Measurements from ENCODE around the gene MADCAM1. TPM values are rescaled to one million over a fixed set of nuclear protein-coding genes. Genes with fewer than 3 reads are reported as not detected.
A peak's percentile ranks its signal among the peaks of the same experiment; 100 is the strongest.

The MADCAM1 gene
- total and polyA plus RNA-seq, 2 of the 8 experiments (the other 6 are each of a cell fraction or from before 2014, with no cell fraction given): 2.3 to 3.0 TPM

DNA sequence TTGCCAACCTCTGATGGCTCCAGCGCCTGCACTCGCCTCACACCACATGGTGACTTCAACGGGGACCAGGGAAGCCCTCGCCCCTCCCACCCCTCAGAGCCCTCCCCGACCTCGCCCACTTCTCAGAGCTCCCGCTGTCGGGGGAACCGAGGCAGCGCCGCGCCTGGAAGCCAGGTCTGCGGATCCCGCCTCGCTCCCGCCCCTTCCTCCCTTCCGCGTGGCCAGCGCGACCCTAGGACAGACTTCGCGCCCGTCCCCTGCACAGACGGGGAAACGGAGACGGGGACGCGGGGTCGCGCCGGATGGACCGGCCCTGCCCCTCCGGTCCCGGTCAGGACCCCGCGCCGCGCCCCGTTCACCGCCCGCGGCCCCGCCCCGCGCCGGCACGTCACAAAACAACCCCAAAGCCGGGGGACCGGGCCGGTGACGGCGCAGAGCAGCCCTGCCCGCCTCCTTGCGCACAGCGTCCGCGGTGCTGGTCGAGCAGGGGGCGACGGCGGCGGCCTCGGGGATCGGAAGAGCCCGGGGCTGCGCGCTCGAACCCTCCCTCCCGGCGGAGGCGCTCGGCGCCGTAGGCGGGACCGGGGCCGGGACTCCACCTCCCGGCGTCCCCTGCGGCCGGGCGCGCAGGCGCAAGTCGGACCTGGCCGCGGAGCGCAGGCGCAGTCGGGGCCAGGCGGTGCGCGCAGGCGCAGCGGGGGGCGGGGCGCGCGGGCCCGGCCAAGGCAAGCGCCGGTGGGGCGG is 34.9 kb downstream of the MADCAM1 start (continued):
- no peak for TF ChIP-seq SAP30 (IDR thresholded peaks at IDR 0.05; ENCODE audit: insufficient read depth, insufficient replicate concordance, low read length)
- peak; percentile 86 for TF ChIP-seq NRF1 (IDR thresholded peaks at IDR 0.05; ENCODE audit: low read depth, low read length)
- TF ChIP-seq SIX5 (IDR thresholded peaks at IDR 0.05; ENCODE audit: low read depth, low read length): peak; percentile 35; the same call in 1 of the 2 replicates
- TF ChIP-seq SP4 (IDR thresholded peaks at IDR 0.05; ENCODE audit: low read length): no peak
- 0 out of 2 replicates have a peak, but pooled peaks have one; percentile 70 for TF ChIP-seq RBBP5 (IDR thresholded peaks at IDR 0.05; ENCODE audit: borderline replicate concordance, low read depth, low read length)
- no peak for TF ChIP-seq CBX5 (IDR thresholded peaks at IDR 0.05; ENCODE audit: low read depth, low read length)
- peak; percentile 39; the same call in 1 of the 2 replicates for TF ChIP-seq POLR2AphosphoS5 (IDR thresholded peaks at IDR 0.05; ENCODE audit: low read depth, low read length)
- 0 out of 2 replicates have a peak, but pooled peaks have one; percentile 34 for TF ChIP-seq CREB1 (IDR thresholded peaks at IDR 0.05)
- peak; percentile 24 for TF ChIP-seq ASH2L (IDR thresholded peaks at IDR 0.05; ENCODE audit: low read length)
- 0 out of 4 replicates have a peak, but pooled peaks of 1 of the 2 experiments have one; percentile 31 for TF ChIP-seq HDAC2 (IDR thresholded peaks at IDR 0.05; ENCODE audit: borderline replicate concordance in 1 of 2, low read depth in 2 of 2, low read length in 2 of 2)
- TF ChIP-seq YY1 (IDR thresholded peaks at IDR 0.05; ENCODE audit: low read depth, low read length): no peak
- TF ChIP-seq TAF7 (optimal IDR thresholded peaks at IDR 0.05; ENCODE audit: borderline replicate concordance, low read depth, low read length): no peak
- TF ChIP-seq TBP (IDR thresholded peaks at IDR 0.05; ENCODE audit: low read depth, low read length): peak; percentile 12; the same call in 1 of the 2 replicates
- TF ChIP-seq SP1 (IDR thresholded peaks at IDR 0.05; ENCODE audit: low read depth, low read length): no peak
- no peak for TF ChIP-seq EGR1 (IDR thresholded peaks at IDR 0.05; ENCODE audit: borderline replicate concordance, low read depth, low read length)
- TF ChIP-seq KDM4A (IDR thresholded peaks at IDR 0.05; ENCODE audit: low read depth, low read length, severe bottlenecking): peak; percentile 94
- no peak for TF ChIP-seq JUND (IDR thresholded peaks at IDR 0.05; ENCODE audit: low read length)
- TF ChIP-seq ZNF274 (IDR thresholded peaks at IDR 0.05; ENCODE audit: borderline replicate concordance, extremely low read depth, low read length): no peak
- peak; percentile 64 for TF ChIP-seq PHF8 (conservative IDR thresholded peaks at IDR 0.05; ENCODE audit: low read depth, low read length)
- TF ChIP-seq CEBPB (IDR thresholded peaks at IDR 0.05; ENCODE audit: low read depth, low read length): no peak
- TF ChIP-seq, protein P1, sequence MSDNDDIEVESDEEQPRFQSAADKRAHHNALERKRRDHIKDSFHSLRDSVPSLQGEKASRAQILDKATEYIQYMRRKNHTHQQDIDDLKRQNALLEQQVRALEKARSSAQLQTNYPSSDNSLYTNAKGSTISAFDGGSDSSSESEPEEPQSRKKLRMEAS (IDR thresholded peaks at IDR 0.05): peak; percentile 75
- peak; percentile 66 for TF ChIP-seq TAF1 (IDR thresholded peaks at IDR 0.05; ENCODE audit: low read depth, low read length)
